GM20000 (cell line): Measurements from ENCODE around the gene GMPR2.
A peak's percentile ranks its signal among the peaks of the same experiment; 100 is the strongest.

Source experiments
- DNase-seq: peaks from one replicate; pipeline ENCODE4 v3.0.0; 2012; ENCODE audit warnings: low spot score
- CTCF ChIP-seq: IDR thresholded peaks from 2 replicates; pipeline ENCODE4 v1.5.1; 2012; ENCODE audit warnings: mild to moderate bottlenecking, control low read depth; ENCODE audit errors: extremely low read depth, missing control alignments

GMPR2 gene

GRCh38 chr14:24269368-24269767, 36.6 kb downstream of the GMPR2 start:
- no peak for DNase-seq
- no peak for TF ChIP-seq CTCF

DNA sequence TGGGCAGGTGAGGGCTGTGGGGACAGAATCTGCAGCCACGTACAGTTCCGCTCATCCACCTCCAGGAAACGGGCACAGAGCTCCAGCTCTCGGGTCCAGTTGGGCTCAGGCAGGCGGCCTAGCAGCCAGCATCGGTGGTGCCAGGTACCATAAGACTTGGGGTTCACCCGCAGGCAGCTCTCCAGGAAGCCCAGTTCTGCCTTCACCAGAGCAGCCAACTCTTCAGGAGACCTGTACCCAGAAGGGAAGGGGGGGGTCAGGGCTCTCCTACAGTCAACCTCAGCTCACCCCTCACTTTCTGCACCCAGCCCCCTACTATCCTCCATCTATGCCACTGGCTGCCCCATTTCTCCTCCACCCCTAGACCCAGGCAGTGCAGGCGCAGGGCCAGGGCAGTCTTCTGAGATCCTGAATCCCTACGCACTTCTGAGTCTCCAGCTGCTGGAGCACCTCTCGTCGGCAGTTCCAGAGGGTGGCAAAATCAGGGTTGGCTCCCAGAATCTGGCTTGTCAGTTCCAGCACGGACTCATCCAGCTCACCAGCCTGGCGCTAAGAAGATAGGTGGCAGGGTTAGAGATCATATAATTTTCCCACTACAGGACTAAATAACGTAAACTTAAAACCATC, 37.3 kb downstream of the GMPR2 start:
- TF ChIP-seq CTCF = no peak
- no peak for DNase-seq

GRCh38 chr14:24270537-24271133, 37.9 kb downstream of the GMPR2 start:
- no peak for DNase-seq
- TF ChIP-seq CTCF = no peak

DNA sequence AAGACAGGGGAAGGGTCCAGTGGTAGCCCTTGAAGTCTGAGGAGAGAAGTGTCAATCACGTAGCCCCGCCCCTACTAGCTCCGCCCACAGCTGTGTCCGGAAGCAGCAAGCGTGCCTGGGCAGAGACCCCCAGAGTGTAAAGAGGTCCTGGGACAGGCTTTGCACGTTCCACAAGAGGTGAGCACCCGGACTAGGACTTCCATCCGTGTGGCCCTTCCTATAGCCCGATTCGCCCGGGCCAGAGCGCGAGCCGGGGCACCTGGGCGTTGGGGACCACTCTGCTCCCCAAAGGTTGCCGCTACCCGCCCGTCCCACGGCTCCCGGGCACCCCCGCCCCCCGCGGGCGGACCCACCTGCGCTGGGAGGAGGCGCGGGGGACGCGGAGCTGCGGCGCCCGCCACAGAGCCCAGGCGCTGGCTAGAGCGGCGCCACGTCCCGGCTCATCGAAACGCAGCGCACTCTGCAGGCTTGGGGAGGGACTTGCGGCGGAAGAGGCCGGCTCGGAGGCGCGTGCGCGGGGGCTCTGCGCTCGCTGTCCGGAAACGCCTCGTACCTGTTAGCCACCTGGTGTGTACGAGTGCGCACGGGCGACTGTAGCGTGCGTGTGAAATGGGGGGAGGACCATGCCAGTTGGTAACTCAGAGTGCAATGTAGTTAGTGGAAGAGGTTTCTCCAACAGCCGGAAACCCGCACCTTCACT, 38.6 kb downstream of the GMPR2 start, which contains the start of gene RABGGTA:
TSS of gene RABGGTA (minus strand) at position 464 of the 700 bp plus-strand sequence. CDS start 482 bp downstream, outside the sequence.
- DNase-seq = peak; percentile 96
- TF ChIP-seq CTCF = peak; percentile 86

GRCh38 chr14:24271834-24272263, 39.1 kb downstream of the GMPR2 start:
- DNase-seq = no peak
- no peak for TF ChIP-seq CTCF

DNA sequence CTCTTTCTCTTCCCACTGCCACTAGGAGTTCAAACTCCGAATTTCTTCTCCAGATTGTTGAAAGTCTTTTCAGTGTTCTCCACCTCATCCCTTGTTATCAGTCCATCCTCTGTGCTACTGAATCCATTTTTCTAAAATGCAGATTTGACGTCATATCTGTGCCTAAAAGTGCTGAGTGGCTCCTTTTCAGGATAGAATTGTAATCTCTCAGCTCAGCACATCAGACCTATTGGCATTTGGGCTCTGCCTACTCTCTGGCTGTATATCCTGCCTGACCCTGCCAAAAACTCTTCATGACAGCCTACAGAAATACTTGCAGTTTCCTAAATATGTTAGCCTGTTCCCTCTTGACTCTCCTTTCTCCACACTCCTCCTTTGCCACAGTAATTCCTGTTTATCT, 39.7 kb downstream of the GMPR2 start:
- DNase-seq = no peak
- TF ChIP-seq CTCF = no peak

GRCh38 chr14:24273422-24273998, 40.8 kb downstream of the GMPR2 start:
- DNase-seq = no peak

More at GRCh38 chr14:24273422-24273998, 40.8 kb downstream of the GMPR2 start:
- no peak for TF ChIP-seq CTCF
